Stimulated activated naive CD4-positive, alpha-beta T cell (primary cell): ENCODE data around the gene PRR36.
"Not testable (repeated sequence)": the region's sequence is repeated elsewhere in the genome, so short reads cannot be mapped to it uniquely, and the experiment has no call there.

ENCODE experiments used
- DNase-seq, 6 experiments: peaks; one replicate each; lab custom pipeline; 2025; lab: John Stamatoyannopoulos, UW

PRR36 gene

DNA sequence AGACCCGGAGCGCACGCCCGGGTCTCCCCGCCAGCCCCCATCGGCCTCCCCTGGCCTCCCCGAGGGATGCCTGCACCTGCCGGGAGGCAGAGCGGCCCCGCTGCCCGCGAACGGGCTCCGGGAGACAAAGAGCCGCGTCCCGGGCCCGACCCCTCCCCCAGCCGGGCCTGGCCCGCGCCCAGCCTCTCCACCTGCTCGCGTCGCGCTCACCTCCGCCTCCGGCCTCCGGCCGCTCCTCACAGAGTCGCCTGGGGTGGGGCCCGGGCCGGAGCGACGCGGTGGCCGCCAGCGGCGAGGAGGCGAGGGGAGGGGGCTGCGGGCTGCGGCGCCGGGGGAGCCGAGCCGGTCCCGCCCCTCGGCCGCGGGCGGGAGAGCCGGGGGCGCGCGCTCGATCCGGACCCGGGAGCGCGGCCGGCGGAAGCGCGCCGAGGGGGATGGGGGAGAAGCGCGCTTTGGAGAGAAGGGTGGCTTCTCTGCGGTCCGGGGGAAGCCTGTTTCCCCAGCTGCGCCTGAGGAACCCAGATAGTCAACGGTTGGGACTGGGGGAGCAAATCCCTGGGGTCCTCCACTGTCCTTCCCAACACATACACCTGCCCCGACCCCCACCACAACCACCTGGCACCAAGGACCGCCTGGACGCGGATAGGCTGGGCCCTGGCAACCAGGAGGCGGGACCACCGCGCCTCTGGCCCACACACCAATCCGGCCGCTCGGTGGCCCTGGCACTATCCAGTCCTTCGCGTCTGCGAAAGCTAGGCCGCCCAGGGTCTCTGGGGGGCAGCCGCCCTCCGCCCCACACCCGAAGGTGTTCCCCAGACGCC is at the start of gene PRR36:
Gene PRR36, minus strand, starts transcription at position 315 of the 821 bp plus-strand sequence. CDS start 701 bp downstream, outside the sequence.
- no peak for DNase-seq

DNA sequence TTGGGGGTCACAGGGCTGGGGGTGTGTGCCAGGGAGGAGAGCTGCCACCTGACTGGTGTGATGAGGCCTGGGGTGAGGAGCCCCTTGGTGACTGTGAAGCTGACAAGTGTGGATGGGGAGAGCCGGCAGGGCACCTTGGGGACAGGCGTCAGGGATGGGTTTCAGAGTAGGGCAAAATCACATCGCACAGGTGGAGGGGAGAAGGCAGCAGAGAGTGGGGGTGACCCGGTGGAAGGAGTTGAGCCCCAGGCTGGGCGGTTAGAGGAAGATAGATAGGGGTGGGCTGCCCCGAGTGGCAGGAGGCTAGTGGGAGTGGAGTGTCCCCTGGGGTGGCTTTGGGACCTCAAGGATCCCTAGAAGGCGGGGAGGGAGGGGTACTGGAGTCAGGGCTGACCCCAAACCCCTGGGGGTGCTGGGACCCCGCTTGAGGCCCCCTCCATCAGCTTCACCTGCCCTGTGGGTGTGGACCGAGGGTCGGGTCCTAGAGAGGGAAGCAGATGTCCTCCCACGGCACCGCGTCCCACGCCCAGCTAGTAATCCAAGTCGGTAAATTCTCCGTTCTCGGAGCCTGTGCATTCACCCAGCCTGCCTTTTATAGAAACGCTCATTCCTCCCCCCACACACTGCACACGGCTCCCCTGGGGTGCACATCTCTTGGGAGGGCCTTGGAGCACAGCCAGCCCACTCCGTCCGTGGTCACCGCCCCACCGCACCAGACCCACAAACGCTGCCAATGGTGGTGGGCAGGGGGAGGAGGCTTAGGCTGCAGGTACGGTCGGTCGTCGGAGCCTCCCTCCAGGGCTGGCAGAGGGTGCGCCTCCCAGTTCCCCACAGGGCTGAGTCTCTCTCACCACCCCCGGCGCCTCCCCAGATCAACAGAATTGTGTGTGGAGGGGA is 49.4 kb upstream of the PRR36 start:
- DNase-seq: no peak

- no peak for DNase-seq
Measured at GRCh38 chr19:7922836-7923195, 48.6 kb upstream of the PRR36 start.

GRCh38 chr19:7921967-7922835 is 48.0 kb upstream of the PRR36 start:
- no peak for DNase-seq

- no peak for DNase-seq
Measured at GRCh38 chr19:7921302-7921966, 47.2 kb upstream of the PRR36 start.

DNA sequence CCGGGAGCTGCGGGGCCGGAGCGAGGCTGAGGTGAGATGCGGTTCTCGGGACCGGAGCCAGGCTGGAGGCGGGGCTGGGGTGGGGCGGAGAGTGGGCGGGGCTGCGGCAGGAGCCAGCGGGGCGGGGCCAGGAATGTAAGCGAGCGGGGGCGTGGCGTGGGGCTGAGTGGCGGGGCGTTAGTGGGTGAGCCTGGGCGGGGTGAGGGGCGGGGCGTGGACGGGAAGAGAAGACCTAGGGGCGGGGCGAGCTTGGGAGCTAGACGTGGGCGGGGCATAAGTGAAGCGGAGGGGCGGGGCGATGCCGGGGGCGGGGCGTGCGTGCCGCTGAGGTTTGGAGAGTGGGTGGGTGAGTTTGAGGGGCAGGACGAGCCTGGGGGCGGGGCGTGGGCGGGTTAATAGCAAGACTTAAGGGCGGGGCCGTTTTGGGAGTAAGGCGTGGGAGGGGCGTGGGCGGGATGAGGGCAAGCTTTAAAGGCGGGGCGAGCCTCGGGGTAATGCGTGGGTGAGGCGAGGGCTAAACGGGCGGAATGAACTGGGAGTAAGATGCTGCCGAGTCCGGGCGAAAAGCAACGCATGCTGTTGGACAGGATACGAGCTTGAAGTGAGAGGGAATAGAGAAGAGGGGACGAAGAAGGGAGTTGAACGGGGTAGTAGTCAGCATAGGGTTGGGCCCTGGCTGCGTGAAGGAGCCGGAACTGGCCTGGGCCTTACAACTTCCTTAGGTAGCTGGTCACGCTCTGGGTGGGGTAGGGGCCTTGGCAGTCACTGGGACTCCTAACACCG is 46.5 kb upstream of the PRR36 start:
- DNase-seq: peak; percentile 98 to 100 (median 100)

DNA sequence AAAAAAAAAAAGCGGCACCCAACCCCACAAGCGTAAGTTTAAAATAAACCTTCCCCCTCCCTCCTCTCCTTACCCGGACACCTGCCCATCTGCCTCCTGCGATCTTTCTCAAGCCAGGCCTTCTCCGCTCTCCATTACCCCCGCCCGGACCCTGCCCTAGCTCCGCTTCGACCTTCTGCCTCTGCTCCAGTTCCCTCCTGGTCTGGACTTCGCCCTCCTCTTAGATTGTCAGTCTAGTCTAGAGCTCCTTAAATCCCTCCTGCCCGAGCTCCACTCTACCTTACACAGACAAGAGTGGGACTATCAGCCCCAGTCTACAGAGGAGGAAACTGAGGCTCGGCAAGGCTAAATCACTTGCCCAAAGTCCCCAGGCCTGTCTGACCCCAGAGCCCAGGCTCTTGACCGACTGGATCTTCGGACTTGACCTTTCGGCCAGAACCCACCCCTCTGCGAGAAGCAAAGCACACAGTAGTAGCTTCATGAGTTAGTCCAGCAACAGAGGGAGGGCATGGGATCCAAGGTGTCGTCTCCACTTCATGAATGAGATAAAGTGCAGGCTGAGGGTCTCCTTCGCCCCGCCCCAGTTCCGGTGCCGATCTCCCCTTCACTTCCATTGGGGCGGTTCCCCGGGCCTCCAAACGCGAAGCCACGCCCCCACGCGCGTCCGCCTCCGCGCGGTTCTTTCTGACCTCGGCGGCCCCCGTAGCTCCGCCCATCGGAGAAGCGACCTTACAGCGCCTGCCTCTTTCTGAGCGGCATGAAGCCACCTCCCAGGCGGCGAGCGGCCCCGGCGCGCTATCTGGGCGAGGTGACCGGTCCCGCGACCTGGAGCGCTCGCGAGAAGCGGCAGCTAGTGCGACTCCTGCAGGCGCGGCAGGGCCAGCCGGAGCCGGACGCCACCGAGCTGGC is 45.7 kb upstream of the PRR36 start, which contains the start of gene SNAPC2:
Gene SNAPC2, plus strand, starts transcription at position 729 of the 909 bp plus-strand sequence. Its CDS starts 29 bp downstream, at position 758.
- DNase-seq: peak; percentile 93 to 100 (median 97)

DNA sequence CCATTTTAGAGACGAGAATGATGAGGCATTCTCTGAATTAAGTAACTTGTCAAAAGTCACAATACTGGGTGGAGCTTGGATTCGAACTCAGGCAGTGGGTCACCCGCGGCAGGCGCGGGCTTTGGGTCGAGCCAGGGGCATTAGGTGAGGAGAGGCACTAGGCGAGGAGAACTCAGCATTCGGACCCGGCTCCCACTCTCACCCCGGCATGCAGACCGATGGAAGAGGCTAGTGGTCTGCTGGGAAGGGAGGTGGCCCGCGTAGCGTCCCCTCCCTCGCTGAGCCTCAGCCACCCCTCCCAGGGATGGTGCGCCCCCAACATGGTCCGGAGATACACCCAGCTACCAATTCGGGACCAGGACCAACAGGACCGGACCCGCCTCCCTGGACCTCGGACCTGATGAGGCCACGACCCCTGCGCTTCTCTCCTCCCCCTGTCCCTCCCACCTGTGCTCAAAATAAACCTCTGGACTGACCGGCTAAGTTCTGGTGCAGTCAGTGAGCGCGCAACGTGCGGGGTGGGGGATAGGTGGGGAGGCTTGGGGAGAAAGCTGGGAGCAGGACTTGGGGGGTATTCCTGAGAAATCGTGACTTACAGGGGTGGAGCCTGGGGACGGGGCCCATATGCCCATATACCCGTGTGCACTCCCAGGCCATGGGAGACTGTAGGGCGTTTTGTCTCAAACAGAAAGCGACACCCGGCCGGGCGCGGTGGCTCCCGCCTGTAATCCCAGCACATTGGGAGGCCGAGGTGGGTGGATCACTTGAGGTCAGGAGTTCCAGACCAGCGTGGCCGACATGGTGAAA is 44.6 kb upstream of the PRR36 start:
- no peak for DNase-seq

DNA sequence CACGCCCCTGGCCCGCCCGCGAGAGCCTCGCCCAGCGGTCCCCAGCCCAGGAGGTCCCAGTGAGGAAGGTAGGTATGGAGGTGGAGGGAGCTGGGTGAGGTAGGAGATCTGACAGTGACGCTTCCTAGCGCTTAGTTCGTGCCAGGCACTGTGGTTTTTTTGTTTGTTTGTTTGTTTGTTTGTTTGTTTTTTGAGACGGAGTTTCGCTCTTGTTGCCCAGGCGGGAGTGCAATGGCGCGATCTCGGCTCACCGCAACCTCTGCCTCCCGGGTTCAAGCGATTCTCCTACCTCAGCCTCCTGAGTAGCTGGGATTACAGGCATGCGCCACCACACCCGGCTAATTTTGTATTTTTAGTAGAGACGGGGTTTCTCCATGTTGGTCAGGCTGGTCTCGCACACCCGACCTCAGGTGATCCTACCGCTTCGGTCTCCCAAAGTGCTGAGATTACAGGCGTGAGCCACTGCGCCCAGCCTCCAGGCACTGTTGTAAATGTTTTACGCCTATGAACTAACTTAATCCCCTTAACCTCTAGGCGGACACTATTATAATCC is 43.9 kb upstream of the PRR36 start:
- DNase-seq: not testable (repeated sequence)

GRCh38 chr19:7917267-7918061 is 43.3 kb upstream of the PRR36 start:
- DNase-seq: peak in 5 of 6 experiments; percentile 9 to 42 (median 41)

DNA sequence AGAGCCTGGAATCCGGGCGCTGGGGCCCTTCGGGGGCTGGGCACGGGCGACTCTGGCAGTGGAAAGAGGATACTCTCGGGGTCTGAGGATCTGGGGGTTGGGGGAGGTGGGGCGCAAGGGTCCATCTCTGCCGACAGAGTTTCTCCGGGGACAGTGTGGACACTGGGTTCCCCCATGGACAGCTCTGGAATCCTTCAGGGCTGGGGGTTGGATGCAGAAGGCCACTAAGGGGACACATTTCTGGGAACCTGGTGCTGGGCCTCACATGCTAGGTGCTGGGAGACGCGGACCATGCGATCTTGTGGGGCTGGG is 42.7 kb upstream of the PRR36 start:
- peak in 1 of 6 experiments; percentile 44 for DNase-seq

- peak; percentile 20 to 50 (median 36) for DNase-seq
Measured at GRCh38 chr19:7916103-7916954, 42.1 kb upstream of the PRR36 start.

GRCh38 chr19:7915250-7916102 is 41.3 kb upstream of the PRR36 start:
- peak in 1 of 6 experiments; percentile 34 for DNase-seq

DNA sequence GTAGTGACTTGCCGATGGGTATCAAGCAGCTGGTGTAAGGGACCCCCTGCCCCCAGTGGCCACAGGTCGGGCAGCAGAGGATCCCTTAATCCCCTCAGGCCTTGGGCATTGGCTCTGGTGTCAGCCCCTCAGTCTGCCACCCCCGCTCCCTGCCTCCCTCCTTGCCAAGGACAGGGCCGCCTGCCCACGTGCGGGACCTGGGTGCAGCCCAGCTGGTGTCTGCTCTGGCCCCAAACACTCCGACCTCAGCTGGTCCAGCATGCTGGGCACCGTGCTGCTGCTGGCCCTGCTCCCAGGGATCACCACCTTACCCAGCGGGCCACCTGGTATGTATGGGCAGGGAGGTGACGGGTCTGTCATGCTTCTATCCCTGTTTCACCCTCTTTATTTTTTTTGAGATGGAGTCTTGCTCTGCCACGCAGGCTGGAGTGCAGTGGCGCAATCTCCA is 40.4 kb upstream of the PRR36 start, which contains the start of gene TGFBR3L:
Gene TGFBR3L, plus strand, starts transcription at position 233 of the 448 bp plus-strand sequence.
- no peak for DNase-seq

- no peak for DNase-seq
Measured at GRCh38 chr19:7914099-7914498, 39.9 kb upstream of the PRR36 start.
